Ishikawa (cell line): ENCODE measurements around the gene OSGIN1.

ENCODE experiments used
- CEBPB ChIP-seq: IDR thresholded peaks from 2 replicates; pipeline ENCODE4 v1.6.1; 2012
- EP300 ChIP-seq: IDR thresholded peaks from 2 replicates; pipeline ENCODE4 v1.6.1; 2012; ENCODE audit warnings: borderline replicate concordance
- FOXM1 ChIP-seq: IDR thresholded peaks from 2 replicates; pipeline ENCODE4 v1.6.1; 2012; ENCODE audit warnings: low read depth, borderline replicate concordance
- RAD21 ChIP-seq: IDR thresholded peaks from 2 replicates; pipeline ENCODE4 v1.6.1; 2012; ENCODE audit warnings: low read depth
- TCF12 ChIP-seq: IDR thresholded peaks from 2 replicates; pipeline ENCODE4 v1.6.1; 2012; ENCODE audit warnings: low read depth
- TEAD4 ChIP-seq: IDR thresholded peaks from 2 replicates; pipeline ENCODE4 v1.6.1; 2012
- YY1 ChIP-seq: IDR thresholded peaks from 2 replicates; pipeline ENCODE4 v1.6.1; 2012; ENCODE audit warnings: low read depth
- TF ChIP-seq, protein P1 (sequence below): IDR thresholded peaks from 2 replicates; pipeline ENCODE4 v1.6.1; 2012; ENCODE audit warnings: low read depth, mild to moderate bottlenecking
- TF ChIP-seq, protein P2 (sequence below): IDR thresholded peaks from 2 replicates; pipeline ENCODE4 v1.6.1; 2012
- TF ChIP-seq, protein P3 (sequence below): IDR thresholded peaks from 2 replicates; pipeline ENCODE4 v1.6.1; 2012

DNA sequence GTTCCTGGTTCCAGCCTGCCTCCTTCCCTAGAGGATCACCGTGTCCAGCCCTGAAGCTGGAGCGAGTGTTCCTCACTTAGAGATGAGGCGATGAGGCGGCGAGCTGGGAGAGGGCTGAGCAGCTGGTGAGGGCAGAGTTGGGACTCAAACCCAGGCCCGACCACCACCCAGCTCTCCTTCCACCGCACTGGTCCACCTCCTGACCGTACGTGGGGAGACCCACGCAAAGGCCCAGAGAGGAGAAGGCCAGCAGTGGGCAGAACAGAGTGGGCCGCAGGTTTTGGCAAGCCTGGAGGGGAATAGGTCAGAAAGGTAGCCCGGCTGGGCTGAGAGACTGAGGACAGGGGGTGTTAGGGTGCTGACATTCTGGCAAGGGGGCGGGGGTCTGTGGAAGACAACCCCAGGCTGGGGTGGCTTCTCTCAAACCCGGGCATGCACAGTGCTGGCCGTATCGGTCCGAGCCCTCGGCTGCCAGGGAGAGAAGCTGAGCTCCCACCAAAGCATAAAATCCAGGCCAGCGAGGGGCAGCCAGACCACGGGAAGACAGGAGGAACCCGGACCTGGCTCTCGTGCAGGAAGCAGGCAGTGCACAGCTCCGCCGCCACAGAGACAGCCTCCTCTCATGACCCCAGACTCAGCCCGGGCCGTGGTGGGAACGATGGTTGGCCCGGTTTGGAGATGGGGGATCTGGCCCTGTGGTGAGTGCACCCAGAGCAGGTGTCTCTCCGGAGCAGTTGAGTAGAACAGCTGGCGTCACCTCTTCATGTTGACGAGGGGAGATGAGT is 29.3 kb upstream of the OSGIN1 start:
- TF ChIP-seq FOXM1, result no peak
- TF ChIP-seq, protein P1, sequence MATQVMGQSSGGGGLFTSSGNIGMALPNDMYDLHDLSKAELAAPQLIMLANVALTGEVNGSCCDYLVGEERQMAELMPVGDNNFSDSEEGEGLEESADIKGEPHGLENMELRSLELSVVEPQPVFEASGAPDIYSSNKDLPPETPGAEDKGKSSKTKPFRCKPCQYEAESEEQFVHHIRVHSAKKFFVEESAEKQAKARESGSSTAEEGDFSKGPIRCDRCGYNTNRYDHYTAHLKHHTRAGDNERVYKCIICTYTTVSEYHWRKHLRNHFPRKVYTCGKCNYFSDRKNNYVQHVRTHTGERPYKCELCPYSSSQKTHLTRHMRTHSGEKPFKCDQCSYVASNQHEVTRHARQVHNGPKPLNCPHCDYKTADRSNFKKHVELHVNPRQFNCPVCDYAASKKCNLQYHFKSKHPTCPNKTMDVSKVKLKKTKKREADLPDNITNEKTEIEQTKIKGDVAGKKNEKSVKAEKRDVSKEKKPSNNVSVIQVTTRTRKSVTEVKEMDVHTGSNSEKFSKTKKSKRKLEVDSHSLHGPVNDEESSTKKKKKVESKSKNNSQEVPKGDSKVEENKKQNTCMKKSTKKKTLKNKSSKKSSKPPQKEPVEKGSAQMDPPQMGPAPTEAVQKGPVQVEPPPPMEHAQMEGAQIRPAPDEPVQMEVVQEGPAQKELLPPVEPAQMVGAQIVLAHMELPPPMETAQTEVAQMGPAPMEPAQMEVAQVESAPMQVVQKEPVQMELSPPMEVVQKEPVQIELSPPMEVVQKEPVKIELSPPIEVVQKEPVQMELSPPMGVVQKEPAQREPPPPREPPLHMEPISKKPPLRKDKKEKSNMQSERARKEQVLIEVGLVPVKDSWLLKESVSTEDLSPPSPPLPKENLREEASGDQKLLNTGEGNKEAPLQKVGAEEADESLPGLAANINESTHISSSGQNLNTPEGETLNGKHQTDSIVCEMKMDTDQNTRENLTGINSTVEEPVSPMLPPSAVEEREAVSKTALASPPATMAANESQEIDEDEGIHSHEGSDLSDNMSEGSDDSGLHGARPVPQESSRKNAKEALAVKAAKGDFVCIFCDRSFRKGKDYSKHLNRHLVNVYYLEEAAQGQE, result no peak
- TF ChIP-seq RAD21, result no peak
- TF ChIP-seq YY1, result no peak
- no peak for TF ChIP-seq TCF12
- no peak for TF ChIP-seq EP300
- no peak for TF ChIP-seq CEBPB
- TF ChIP-seq, protein P2, sequence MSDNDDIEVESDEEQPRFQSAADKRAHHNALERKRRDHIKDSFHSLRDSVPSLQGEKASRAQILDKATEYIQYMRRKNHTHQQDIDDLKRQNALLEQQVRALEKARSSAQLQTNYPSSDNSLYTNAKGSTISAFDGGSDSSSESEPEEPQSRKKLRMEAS, result no peak
- TF ChIP-seq, protein P3, sequence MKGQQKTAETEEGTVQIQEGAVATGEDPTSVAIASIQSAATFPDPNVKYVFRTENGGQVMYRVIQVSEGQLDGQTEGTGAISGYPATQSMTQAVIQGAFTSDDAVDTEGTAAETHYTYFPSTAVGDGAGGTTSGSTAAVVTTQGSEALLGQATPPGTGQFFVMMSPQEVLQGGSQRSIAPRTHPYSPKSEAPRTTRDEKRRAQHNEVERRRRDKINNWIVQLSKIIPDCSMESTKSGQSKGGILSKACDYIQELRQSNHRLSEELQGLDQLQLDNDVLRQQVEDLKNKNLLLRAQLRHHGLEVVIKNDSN, result no peak
- no peak for TF ChIP-seq TEAD4
